ENCODE data around the gene CDCA5. TPM values are rescaled to one million over a fixed set of nuclear protein-coding genes. Genes with fewer than 3 reads are reported as not detected.

The CDCA5 gene
- total RNA-seq, 2 experiments from 2014 or later = 128 to 147 TPM

- Mint-ChIP-seq H3K27me3 (no peaks in the 10 kb centered on the region), H3K27ac (no peak overlapping the region), H3K4me3 (no peak overlapping the region), H3K4me1 (peaks cover 8% of the 10 kb centered on the region), H3K36me3 (no peaks in the 10 kb centered on the region), H3K9me3 (ENCODE audit: low read depth) (no peaks in the 10 kb centered on the region)
- ATAC-seq = no peak
- CTCF ChIA-PET = interaction anchor here (1.0 kb wide), 1 partner anchor 21 kb away, joined by 5 read pairs; the partner anchor contains the start of gene ARL2
- no peak for DNase-seq
Observed at GRCh38 chr11:65035579-65035978, 48.3 kb downstream of the CDCA5 start.

- CTCF ChIA-PET = interaction anchor here (1.9 kb wide), 1 partner anchor 76 kb away, joined by 6 read pairs; no protein-coding TSS in a partner anchor
- H3K27ac Mint-ChIP-seq = no peak overlapping the region
- ATAC-seq = no peak
Observed at GRCh38 chr11:65034423-65034822, 49.4 kb downstream of the CDCA5 start.

GRCh38 chr11:65032216-65032615, 51.6 kb downstream of the CDCA5 start:
- DNase-seq (no peak), ATAC-seq (no peak)
- H3K27me3 Mint-ChIP-seq = no peaks in the 10 kb centered on the region
- peaks cover 13% of the 10 kb centered on the region for H3K4me1 Mint-ChIP-seq
- no peaks in the 10 kb centered on the region for H3K36me3 Mint-ChIP-seq
- no peak overlapping the region for H3K27ac Mint-ChIP-seq
- no peak overlapping the region for H3K4me3 Mint-ChIP-seq
- CTCF ChIA-PET = interaction anchor here (0.6 to 1.9 kb wide), 5 partner anchors 8 to 188 kb away, joined by 3 to 6 read pairs (median 3); partner anchors contain the start of genes ARL2 and SAC3D1
- no peaks in the 10 kb centered on the region for H3K9me3 Mint-ChIP-seq (ENCODE audit: low read depth)

More at GRCh38 chr11:65034423-65034822, 49.4 kb downstream of the CDCA5 start:
- H3K27me3 Mint-ChIP-seq = no peaks in the 10 kb centered on the region
- no peak overlapping the region for H3K4me3 Mint-ChIP-seq
- no peaks in the 10 kb centered on the region for H3K9me3 Mint-ChIP-seq (ENCODE audit: low read depth)
- peaks cover under 1% of the 10 kb centered on the region for H3K4me1 Mint-ChIP-seq
- H3K36me3 Mint-ChIP-seq = no peaks in the 10 kb centered on the region
- DNase-seq = no peak

Small RNA genes lying within 50 kb of the gene (microRNA-seq; reads per million reads assigned to microRNA genes)
- not detected for gene MIR6751

Other genes starting within 250 kb of the CDCA5 start
- gene CDC42BPG, start 239.4 kb downstream of the CDCA5 start, total RNA-seq = under 1 TPM; 0.50 to 0.61 TPM
- 100 to 1,000 TPM; 149 to 155 TPM for gene EHD1, start 205.4 kb downstream of the CDCA5 start, total RNA-seq
- gene ATG2A, start 166.8 kb downstream of the CDCA5 start, total RNA-seq = 10 to 100 TPM; 27.3 to 27.9 TPM
- gene PPP2R5B, start 159.4 kb downstream of the CDCA5 start, total RNA-seq = 10 to 100 TPM; 11.7 to 12.3 TPM
- gene GPHA2, start 148.1 kb downstream of the CDCA5 start, total RNA-seq = not detected
- not detected for gene MAJIN, start 111.9 kb downstream of the CDCA5 start, total RNA-seq
- under 1 TPM; 0.33 to 0.67 TPM for gene BATF2, start 87.1 kb downstream of the CDCA5 start, total RNA-seq
- gene ARL2, start 69.9 kb downstream of the CDCA5 start, total RNA-seq = 10 to 100 TPM; 74.1 to 86.9 TPM
- 10 to 100 TPM; 18.9 to 29.2 TPM for gene SNX15, start 56.6 kb downstream of the CDCA5 start, total RNA-seq
- gene SAC3D1, start 42.8 kb downstream of the CDCA5 start, total RNA-seq = 10 to 100 TPM; 24.3 to 27.2 TPM
- 10 to 100 TPM; 14.8 to 15.3 TPM for gene NAALADL1, start 25.5 kb downstream of the CDCA5 start, total RNA-seq
- gene ZFPL1, start 182 bp upstream of the CDCA5 start, total RNA-seq = 10 to 100 TPM; 28.3 to 32.4 TPM
- gene VPS51, start 12.2 kb upstream of the CDCA5 start, total RNA-seq = 100 to 1,000 TPM; 104 to 116 TPM
- gene TM7SF2, start 27.8 kb upstream of the CDCA5 start, total RNA-seq = 10 to 100 TPM; 21.0 to 26.2 TPM
- 10 to 100 TPM; 10.5 to 13.5 TPM for gene ZNHIT2, start 33.7 kb upstream of the CDCA5 start, total RNA-seq
- gene FAU, start 38.1 kb upstream of the CDCA5 start, total RNA-seq = 100 to 1,000 TPM; 899 to 972 TPM
- gene MRPL49, start 38.3 kb upstream of the CDCA5 start, total RNA-seq = 10 to 100 TPM; 42.0 to 61.7 TPM
- gene SYVN1, start 50.5 kb upstream of the CDCA5 start, total RNA-seq = 10 to 100 TPM; 34.4 to 35.1 TPM
- gene SPDYC, start 86.2 kb upstream of the CDCA5 start, total RNA-seq = not detected
- 100 to 1,000 TPM; 137 to 174 TPM for gene CAPN1, start 97.9 kb upstream of the CDCA5 start, total RNA-seq
- gene POLA2, start 177.9 kb upstream of the CDCA5 start, total RNA-seq = 10 to 100 TPM; 79.8 to 89.5 TPM
- 1 to 10 TPM in 1 of 2 experiments, not detected in 1; 1.4 TPM for gene CDC42EP2, start 230.8 kb upstream of the CDCA5 start, total RNA-seq
- gene DPF2, start 249.8 kb upstream of the CDCA5 start, total RNA-seq = 10 to 100 TPM; 81.4 to 87.2 TPM